AG20443 (cell line): ENCODE data around the gene KIF1B.

ENCODE experiments used
- DNase-seq: peaks from one replicate; pipeline ENCODE4 v3.0.0; 2012; ENCODE audit warnings: low spot score, mixed read lengths

The KIF1B gene

GRCh38 chr1:10209905-10210810 is at the start of gene KIF1B:
KIF1B (plus strand) TSS chr1:10210570; CDS start chr1:10232329, 21,759 bp downstream.
- peak; percentile 100 for DNase-seq

- no peak for DNase-seq
Observed at GRCh38 chr1:10160907-10161490, 49.4 kb upstream of the KIF1B start.

GRCh38 chr1:10161541-10162290 is 48.7 kb upstream of the KIF1B start:
- DNase-seq = peak; percentile 32

- DNase-seq = no peak
Observed at GRCh38 chr1:10168912-10169514, 41.4 kb upstream of the KIF1B start.

GRCh38 chr1:10170239-10170574 is 40.2 kb upstream of the KIF1B start:
- no peak for DNase-seq

- no peak for DNase-seq
Observed at GRCh38 chr1:10171105-10171767, 39.1 kb upstream of the KIF1B start.

- DNase-seq = no peak
Observed at GRCh38 chr1:10171995-10172669, 38.2 kb upstream of the KIF1B start.

GRCh38 chr1:10173582-10173981 is 36.8 kb upstream of the KIF1B start:
- no peak for DNase-seq

GRCh38 chr1:10177876-10178275 is 32.5 kb upstream of the KIF1B start:
- no peak for DNase-seq

GRCh38 chr1:10178597-10179405 is 31.6 kb upstream of the KIF1B start:
- no peak for DNase-seq

- DNase-seq = no peak
Observed at GRCh38 chr1:10179406-10180091, 30.8 kb upstream of the KIF1B start.

- DNase-seq = peak; percentile 70
Observed at GRCh38 chr1:10181154-10181553, 29.2 kb upstream of the KIF1B start.

- no peak for DNase-seq
Observed at GRCh38 chr1:10185759-10186158, 24.6 kb upstream of the KIF1B start.

- DNase-seq = peak; percentile 66
Observed at GRCh38 chr1:10186331-10187025, 23.9 kb upstream of the KIF1B start.

- no peak for DNase-seq
Observed at GRCh38 chr1:10187026-10187334, 23.4 kb upstream of the KIF1B start.

- DNase-seq = no peak
Observed at GRCh38 chr1:10188133-10188650, 22.2 kb upstream of the KIF1B start.

- DNase-seq = no peak
Observed at GRCh38 chr1:10189659-10190058, 20.7 kb upstream of the KIF1B start.

GRCh38 chr1:10192263-10192662 is 18.1 kb upstream of the KIF1B start:
- no peak for DNase-seq

- DNase-seq = no peak
Observed at GRCh38 chr1:10193288-10193687, 17.1 kb upstream of the KIF1B start.
